SKM-1 (cell line): ENCODE data around the gene CIC.

Experiments
- DNase-seq: peaks from one replicate; lab custom pipeline; 2025; ENCODE audit not compliant: unreplicated experiment; lab: John Stamatoyannopoulos, UW

CIC gene

GRCh38 chr19:42268704-42269477 is at the start of gene CIC:
Gene CIC, plus strand, starts transcription at chr19:42269252. Its CDS starts 2,532 bp downstream, at chr19:42271784.
- peak; percentile 98 for DNase-seq

DNA sequence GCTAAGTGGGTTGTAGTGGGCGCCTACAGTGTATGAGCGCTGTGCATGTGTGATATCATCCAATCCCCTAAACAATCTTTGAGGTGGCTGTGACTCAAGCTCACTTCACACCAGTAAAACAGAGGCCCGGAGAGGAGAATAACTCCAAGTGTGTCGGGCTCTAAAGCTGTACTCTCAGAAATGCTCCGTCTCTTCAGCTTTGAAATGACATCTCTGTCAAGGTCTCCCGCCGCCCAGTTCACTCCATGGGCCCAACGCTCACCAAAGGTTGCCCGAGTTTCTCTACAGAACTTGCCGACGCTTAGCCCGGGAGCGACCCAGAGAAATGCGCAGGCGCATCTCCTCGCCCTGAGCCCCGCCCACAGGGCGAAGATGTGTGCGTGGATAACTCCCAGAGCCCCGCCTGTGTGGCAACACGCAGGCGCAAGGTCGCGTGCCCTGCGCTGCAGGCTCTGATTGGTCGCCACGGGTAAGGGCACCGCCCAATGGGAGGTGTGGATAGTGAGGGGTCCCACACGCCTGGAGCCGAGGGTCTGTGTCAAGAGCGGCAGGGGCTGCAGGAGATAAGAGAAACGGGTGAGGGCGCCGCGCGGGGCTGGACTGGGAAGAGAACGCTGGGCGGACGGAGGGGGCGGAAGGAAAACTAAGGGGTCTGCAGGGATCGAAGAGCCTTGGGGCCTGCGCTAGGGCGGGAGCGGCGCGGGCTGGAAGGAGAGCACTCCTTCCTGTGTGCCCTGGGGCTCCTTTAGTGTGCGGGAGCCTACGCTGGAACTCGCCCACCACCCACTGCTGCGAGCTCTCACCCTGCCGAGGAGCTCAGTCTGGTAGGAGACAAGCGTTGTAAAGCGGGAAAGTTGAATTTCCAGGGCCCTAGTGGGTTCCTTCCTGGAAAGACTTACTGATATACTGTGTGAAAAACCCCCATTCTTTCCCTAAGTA is 49.0 kb upstream of the CIC start, which contains the start of gene ZNF526:
ZNF526 (plus strand) TSS at position 501 of the 939 bp plus-strand sequence. CDS start 4,092 bp downstream, outside the sequence.
- peak; percentile 55 for DNase-seq

DNA sequence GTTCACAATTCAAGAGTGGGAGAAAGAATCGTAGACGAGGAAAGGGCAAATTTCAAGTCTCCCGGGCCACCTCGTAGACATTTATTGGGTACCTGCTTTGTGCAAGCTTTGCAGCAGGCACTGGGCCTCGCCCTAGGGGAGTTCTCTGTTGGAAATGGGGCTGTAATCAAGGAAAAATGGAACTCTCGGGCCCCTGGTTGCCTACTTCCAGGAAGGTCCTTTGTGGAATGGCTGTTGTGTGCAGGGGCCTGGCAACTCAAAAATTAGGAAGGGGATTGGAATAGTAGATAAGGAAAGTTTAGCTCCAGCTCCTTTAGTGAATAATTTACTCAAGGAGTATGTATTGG is 48.3 kb upstream of the CIC start:
- DNase-seq, result no peak

DNA sequence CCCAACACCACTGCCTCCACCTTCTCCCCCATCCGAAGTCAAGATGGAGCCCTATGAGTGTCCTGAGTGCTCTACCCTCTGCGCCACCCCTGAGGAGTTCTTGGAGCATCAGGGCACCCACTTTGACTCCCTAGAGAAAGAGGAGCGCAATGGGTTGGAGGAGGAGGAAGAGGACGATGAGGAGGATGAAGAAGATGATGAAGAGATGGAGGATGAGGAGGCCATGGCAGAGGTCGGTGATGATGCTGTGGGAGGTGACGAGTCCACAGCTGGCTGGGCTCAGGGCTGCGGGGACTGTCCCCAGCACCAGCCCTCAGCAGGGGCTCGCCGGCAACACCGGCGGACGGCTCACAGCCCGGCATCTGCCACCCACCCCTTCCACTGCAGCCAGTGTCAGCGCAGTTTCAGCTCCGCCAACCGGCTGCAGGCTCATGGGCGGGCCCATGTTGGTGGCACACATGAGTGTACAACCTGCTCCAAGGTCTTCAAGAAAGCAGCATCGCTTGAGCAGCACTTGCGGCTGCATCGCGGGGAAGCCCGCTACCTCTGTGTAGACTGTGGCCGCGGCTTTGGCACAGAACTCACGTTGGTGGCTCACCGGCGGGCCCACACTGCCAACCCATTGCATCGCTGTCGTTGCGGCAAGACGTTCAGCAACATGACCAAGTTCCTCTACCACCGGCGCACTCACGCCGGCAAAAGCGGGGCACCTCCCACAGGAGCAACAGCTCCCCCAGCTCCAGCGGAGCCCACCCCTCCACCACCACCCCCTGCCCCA is 43.9 kb upstream of the CIC start:
- DNase-seq, result no peak

DNA sequence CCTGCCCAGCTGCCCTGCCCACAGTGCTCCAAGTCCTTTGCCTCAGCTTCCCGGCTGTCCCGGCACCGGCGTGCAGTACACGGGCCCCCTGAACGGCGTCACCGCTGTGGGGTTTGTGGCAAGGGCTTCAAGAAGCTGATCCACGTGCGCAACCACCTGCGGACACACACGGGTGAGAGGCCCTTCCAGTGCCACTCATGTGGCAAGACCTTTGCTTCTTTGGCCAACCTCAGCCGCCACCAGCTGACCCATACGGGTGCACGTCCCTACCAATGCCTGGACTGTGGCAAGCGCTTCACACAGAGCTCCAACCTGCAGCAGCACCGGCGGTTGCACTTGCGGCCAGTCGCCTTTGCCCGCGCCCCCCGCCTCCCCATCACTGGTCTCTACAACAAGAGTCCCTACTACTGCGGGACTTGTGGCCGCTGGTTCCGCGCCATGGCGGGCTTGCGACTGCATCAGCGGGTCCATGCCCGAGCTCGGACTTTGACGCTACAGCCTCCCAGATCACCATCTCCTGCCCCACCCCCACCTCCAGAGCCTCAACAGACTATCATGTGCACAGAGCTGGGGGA is 43.2 kb upstream of the CIC start:
- no peak for DNase-seq

DNA sequence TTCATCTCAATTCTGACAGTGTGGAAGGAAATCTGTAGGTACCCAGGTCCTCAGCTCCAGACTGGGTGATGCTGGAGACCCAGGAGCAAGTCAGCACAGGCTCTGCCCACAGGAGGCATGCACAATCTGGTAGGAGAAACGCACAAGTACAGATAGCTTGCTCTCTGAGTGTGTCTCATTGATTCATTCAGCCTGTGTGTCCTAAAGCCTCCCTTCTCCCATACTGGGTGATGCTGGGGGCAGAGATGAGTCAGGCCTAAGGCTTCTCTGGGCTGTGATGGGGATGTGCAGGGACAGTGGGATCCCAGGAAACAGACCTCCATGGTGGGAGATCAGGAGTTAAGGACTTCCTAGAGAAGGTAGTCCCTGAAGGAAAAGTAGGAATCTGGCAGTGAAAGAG is 42.2 kb upstream of the CIC start:
- DNase-seq, result no peak

DNA sequence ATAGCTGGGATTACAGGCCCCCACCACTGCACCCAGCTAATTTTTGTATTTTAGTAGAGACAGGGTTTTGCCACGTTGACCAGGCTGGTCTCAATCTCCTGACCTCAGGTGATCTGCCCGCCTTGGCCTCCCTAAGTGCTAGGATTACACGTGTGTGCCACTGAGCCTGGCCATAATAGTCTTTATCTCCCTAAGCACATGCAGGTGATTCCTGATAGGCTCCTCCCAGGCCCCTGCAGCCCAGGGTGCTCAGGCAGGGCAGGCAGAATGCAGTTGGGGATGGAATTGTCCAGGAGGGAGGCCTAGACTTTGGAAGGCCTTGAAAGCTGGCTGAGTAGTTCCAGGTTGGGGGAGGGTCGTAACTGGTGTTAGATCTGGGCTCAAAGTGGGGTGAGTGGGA is 40.4 kb upstream of the CIC start:
- DNase-seq, result no peak

DNA sequence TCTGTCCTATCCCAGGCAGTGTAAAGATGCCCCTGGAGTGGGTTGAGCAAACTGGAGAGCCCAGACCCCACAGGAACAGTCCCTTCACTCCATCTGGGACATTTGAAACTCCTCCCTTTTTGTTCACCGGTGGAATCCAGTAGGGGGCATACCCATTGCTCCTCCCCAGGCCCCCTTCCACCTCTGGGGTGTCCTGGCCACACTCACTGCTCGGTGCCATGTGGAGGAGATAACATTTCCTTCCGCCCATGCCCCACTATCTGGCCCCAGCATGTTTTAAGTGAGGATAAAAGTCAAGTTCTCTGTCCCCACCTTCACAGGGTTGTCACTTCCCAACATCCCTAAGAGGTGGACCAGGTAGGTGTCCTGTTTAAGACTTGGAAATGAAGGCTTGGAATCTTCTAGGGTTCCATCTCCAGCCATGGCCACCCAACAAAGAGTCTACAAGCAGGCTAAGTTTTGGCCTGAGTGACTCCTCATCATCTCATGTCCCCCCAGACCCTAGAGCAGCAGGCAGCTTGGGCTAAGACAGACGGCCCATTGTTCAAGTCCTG is 39.7 kb upstream of the CIC start:
- no peak for DNase-seq

DNA sequence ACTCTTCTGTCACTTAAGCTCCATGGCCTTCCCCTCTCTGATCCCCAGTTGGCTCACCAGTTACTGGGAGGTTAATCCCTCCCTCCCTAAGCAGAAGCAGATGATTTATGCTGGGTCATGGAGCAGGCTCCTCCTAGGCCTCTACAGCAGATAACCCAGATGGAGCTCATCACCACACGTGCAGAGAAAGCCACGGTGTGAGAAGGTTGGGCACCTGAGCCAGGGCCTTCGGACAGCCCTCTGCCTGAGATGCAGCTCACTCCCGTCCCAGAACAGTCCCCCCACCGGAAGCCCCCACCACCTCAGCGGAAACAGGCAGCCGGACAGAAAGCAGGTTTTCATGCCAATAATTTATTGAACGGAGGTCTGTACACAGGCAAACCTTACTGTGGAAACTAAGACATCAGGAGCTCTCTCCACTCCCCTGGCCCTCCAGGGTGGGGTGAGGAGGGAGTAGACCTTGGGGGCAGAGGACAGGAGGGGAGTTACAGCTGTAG is 39.1 kb upstream of the CIC start:
- DNase-seq, result no peak

GRCh38 chr19:42230571-42230970 is 38.5 kb upstream of the CIC start:
- DNase-seq, result no peak

- DNase-seq, result no peak
These were observed 36.6 kb upstream of the CIC start for GRCh38 chr19:42232435-42232834.

DNA sequence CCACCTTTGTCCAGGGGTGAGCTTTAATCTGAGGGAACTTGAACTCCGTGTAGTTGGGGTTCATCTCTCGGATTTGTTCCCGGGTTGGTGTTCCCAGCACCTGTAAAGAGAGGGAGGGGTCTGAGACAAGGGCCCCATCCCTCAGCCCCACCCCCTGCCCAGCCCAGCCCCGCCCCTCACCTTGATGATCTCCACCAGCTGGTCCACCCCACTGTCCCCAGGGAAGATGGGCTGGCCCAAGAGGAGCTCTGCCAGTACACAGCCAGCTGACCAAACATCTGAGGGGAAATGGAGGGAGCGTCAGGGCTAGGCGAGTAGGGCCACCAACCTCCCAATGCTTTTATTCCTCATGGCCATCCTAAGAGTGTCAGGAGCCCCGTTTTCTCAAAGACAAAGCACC is 35.9 kb upstream of the CIC start:
- DNase-seq, result no peak

DNA sequence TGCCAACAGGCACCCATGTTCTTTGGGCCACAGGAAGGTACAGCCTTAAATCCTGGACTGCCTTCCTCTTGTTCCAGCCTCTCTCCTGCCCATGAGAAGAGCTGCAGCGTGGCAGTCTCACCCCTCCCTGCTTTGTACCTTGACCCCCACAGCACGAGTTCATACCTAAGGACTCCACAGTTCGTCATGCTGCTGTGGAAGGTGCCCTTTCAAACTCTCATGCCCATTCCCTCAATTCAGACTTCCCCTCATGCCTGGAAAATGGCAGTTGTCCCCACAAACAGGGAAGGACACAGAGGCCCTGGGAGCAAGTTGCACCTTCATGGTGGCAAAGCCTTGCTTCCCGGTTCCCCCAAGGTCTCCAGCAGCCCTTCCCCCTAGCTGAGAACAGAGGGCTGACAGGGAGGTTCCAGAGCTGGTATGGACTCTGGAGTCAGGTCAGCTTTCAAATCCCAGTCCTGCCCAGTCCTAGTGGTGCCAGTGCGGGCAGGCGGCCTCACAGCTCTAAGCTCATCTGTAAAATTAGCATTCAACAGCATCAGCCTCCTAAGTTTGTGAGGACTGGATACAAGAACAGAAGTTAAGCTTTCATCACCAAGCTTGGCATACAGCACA is 35.3 kb upstream of the CIC start:
- no peak for DNase-seq

- DNase-seq, result no peak
These were observed 34.7 kb upstream of the CIC start for GRCh38 chr19:42234364-42234763.

- DNase-seq, result no peak
These were observed 33.9 kb upstream of the CIC start for GRCh38 chr19:42235181-42235580.

- DNase-seq, result no peak
These were observed 29.4 kb upstream of the CIC start for GRCh38 chr19:42239544-42240220.

GRCh38 chr19:42241279-42241678 is 27.8 kb upstream of the CIC start:
- DNase-seq, result no peak

DNA sequence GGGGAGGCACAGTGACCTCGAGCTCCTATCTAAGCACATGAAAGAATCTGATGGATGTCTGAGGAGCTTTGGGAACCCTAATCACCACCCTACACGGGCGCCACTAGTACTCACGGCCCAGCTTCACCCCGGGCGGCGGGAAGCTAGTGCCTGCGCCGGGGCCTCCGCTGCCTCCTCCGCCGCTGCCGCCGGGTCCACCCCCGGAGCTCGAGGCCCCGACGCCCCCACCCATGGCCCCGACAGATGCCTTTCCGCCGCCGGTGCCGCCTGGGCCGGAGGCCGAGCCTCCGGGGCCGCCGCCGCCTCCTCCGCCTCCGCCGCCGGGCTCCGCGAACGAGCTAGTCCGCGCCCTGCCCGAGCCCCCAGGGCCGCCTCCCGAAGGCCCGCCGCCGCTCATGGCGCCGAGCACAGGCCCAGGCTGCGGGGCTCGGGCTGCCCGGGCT is 27.0 kb upstream of the CIC start:
- no peak for DNase-seq
